ENCODE results near the gene GPATCH11.

Gene GPATCH11

GRCh38 chr2:37110306-37111212, 26.2 kb downstream of the GPATCH11 start:
- no peak for DNase-seq

DNA sequence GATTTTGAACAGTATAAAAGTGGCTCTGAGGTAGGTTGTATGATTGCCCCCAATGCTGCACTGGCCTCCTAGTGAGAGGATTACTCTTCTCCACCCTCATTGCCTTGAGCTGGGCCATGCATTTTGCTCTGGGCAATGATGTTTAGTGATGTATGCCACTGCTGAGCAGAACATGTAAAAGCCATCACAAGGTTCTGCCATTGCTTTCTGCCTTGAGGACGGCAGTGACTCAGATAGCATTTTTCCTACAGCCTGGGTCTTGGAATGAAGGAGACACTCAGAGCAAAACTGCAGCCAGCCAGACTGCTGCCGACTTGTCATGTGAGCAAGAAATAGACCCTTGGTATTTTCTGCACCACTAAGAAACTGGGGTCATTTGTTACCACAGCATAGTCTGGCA, 27.6 kb downstream of the GPATCH11 start:
- no peak for DNase-seq

- no peak for DNase-seq
Measured at GRCh38 chr2:37117566-37117965, 33.2 kb downstream of the GPATCH11 start.

DNA sequence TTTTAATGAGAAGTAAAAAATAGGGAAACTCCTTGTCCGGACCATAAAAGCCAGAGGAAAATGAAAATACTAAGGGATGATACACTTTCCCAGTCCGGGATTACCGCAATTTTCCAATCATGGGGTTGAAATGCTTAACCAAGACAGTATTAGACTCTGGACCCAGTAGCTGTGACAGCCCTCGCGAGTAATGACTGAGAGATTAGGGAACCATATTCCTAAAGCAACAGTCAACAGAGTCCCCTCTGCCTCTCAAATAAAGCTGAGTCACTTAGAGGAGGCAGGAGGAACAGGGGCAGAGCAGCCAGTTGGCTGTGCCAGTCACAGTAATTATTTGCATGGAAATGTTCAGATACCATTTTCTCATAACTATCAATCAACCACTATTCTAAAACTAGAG, 34.8 kb downstream of the GPATCH11 start:
- DNase-seq = no peak

DNA sequence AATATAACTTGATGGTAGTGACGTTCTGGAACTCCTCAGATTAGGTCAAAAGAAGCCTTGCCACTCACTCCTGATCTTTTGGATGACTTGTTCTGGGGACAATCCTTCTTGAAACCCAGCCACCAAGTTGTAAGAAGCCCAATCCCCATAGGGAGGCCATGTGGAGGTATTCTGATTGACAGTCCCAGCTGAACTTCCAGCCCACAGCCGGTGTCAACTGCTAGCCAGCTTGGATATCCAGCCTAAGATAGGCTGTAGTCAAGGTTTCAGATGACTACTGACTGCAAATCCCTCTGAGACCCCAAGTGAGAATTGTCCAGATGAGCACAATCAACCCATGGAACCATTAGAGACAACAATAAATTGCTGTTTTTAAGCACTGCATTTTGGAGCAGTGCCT, 41.1 kb downstream of the GPATCH11 start:
- DNase-seq = no peak

GRCh38 chr2:37132914-37133313, 48.6 kb downstream of the GPATCH11 start:
- no peak for DNase-seq

GRCh38 chr2:37142546-37142945, 58.2 kb downstream of the GPATCH11 start:
- DNase-seq = no peak

GRCh38 chr2:37143974-37144373, 59.7 kb downstream of the GPATCH11 start:
- no peak for DNase-seq

GRCh38 chr2:37146062-37146461, 61.7 kb downstream of the GPATCH11 start:
- no peak for DNase-seq

DNA sequence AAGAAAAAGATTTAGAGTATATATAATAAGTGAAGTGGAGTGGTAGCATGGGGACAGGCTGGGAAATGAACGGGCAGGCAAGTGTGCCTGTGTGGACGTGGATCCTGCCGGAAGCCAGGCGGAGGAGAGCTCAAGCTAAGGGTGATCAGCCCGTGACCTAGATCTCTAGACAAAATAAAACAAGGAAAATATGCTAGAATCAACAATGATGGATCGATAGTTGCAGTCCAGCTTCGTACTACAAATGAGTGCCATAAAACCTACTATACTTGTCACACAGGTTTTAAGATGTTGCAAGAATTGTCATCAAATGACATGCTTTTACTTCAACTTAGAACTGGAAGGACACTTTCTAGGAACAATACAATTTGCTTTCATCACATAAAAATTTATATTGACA, 64.0 kb downstream of the GPATCH11 start:
- no peak for DNase-seq

Data from NCI-H1105 (cell line).